ENCODE data around the gene KRTAP20-3.

The KRTAP20-3 gene

DNA sequence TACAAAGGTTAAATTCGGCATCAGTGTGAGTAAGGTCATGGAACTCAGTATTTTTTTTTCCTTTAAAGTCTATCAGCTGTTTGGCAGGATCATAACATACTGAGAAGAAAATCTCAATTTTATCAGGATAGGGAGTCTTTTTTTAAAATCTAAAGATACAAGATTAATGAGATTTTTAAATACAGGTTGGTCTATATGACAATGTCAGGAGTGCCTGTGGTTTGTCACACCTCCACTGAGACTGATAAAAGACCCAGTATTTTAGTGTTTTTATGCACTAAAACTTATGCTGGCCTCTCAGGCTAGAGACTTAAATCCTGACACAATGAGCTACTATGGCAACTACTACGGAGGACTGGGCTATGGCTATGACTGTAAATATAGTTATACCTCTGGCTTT is at the start of gene KRTAP20-3:
Gene KRTAP20-3, plus strand, starts transcription at position 301 of the 400 bp plus-strand sequence.
- no peak for DNase-seq

DNA sequence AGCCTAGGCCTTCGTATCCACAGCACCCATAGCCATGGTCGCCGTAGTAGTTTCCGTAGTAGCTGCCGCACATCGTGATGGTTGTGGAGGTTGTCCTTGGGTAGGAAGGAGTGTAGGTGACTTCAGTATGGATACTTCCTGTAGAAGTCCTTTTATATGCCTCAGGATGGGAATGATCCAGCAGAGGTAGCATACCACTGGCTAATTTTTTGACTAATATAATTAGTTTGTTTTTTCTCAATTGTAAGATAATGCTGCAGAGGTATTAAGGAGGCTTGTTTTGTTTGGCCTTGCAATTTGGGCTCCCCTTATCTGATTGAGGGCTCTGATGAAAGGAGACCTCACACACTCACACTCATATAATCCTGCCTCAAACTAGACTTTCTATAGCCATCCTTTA is 43.9 kb upstream of the KRTAP20-3 start, which contains the start of gene KRTAP6-2:
Gene KRTAP6-2, minus strand, starts transcription at position 101 of the 400 bp plus-strand sequence. Its CDS starts 28 bp downstream, at position 73.
- DNase-seq = no peak

DNA sequence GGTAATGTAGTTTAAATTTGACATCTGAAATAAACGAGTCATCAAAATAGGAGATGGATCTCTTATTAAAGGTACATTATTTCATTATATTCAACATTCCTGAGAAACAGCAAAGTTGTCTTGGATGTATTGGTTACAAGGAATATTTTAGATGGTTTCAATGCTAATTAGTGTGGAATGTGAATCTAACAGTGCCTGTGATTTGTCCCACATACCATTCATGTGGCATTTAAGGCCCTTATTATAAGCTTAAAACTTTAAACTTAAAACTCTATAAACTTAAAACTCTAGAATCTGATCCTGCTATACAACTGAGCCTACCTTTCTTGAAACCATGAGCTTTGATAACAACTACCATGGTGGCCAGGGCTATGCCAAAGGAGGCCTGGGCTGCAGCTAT is 41.9 kb upstream of the KRTAP20-3 start, which contains the start of gene KRTAP22-1:
Gene KRTAP22-1, plus strand, starts transcription at position 301 of the 400 bp plus-strand sequence.
- DNase-seq = no peak

DNA sequence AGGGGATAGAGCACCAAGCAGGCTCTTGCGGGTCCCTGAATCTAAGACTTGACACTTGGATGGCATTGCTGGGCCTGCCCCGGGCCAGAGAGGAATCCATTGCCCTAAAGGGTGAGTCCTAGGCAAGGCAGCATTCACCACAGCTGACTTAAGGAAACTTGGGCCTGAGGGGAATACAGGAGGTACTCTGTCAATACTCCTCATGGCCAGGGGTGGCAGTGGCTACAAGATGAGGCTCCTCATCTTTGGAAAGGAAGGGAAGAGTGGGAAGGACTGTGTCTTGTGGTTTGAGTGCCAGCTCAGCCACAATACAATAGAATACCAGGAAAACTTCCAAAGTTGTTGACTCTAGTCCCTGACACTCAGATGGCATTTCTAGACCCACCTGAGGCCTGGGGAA is 36.7 kb upstream of the KRTAP20-3 start:
- no peak for DNase-seq

DNA sequence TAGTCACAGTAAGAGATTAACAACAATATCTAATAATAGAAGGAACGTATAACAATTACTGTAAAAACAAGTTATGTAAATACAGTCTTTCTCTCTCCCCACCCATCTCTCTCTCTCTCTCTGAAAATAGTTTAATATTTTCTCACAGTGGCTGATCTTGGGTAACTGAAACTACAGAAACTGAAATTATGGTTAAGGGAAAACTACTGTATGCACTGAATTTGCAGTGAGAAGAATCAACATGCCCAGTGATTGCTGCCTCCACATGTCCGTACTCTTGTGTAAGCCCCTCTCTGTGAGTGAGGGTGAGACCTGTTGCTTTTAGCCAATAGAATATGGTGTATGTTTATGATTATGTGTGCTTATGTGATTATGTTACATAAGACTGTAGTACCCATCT is 30.5 kb upstream of the KRTAP20-3 start:
- no peak for DNase-seq

DNA sequence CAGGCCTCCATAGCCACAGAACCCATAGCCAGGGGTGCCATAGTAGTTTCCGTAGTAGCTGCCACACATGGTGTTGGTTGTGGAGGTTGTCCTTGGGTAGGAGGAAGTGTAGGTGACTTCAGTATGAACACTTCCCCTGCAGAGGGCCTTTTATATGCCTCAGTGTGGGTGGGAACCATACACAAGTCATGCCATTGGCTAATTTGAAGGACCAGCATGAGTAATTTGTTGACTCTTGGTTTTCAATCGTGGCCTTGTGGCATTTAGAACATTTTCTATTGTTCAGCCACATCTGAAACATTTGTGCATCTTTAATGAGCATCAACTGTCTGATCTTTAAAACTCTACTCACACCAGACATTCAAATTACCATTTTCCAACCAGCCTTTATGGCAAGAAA is 28.8 kb upstream of the KRTAP20-3 start, which contains the start of gene KRTAP6-1:
Gene KRTAP6-1, minus strand, starts transcription at position 95 of the 400 bp plus-strand sequence. Its CDS starts 26 bp downstream, at position 69.
- DNase-seq = no peak

DNA sequence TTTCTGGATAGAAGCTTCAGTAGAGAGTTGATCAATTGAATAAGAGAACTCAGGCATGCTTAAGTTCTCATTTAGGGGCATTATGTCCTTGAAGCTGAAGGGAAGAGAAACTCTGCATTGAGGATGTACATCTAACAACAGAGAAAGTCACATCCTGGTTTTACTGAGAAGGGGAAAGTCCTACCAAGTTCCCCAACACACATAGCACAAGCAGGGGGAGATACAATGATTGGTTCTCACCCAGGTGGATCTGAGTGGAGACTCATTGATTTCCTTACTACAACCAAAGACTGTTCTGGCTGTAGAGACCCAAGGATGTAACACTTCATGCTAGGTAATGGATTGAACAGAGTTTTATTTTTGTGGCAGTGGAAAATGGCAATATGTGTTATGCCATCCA is 27.5 kb upstream of the KRTAP20-3 start:
- no peak for DNase-seq

DNA sequence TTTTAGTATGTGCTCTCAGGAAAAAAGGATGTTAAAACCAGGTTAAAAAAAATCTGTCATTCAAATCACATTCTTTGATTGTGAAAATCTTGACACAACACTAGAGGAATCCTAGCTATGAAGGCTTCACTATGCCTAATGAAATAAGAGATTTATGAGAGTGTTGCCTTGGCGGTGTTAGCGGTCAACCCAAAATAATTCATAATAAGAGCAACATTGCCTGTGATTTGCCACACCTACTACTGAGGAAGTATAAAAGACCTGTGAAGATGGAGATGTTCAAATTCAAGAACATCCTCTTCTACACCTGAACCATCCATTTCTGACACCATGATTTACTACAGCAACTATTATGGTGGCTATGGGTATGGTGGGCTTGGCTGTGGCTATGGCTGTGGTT is 26.5 kb upstream of the KRTAP20-3 start, which contains the start of gene KRTAP20-1:
Gene KRTAP20-1, plus strand, starts transcription at position 301 of the 400 bp plus-strand sequence. Its CDS starts 30 bp downstream, at position 331.
- DNase-seq = no peak

DNA sequence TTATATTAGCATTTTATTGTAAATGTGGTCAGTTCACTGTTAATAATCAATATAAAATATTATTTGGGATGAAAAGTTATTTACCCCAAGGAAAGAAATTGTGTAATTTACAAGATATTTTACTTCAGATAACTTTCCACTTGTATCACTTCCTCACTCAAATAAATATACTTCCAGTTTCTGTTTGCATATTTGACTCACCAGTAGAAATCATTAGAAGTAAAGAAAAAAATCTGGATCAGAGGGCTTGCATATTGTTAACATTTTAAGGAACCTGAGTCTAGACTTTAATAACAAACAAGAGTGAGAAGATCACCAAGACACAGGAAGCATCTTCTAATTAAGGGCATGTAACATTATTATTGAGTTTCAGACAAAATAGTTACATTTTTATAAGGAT is 22.6 kb upstream of the KRTAP20-3 start:
- no peak for DNase-seq

DNA sequence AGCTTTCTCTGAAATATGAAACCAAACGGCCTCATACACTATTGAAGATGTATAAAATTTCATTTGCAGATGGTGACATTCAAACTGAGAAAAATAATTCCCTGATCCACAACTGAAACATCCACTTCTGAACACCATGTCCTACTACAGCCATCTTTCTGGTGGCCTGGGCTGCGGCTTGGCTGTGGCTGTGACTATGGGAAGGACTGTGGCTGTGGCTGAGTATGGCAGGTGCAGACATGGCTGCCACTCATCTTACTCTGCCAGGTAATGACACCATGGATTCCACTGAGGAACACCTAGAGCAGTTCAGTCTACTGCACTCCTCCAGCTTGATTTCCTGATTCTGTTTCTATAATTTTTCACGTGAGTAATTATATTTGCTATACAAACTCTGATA is 22.1 kb upstream of the KRTAP20-3 start, which contains the start of gene KRTAP20-4:
Gene KRTAP20-4, plus strand, starts transcription at position 106 of the 400 bp plus-strand sequence.
- DNase-seq = no peak

DNA sequence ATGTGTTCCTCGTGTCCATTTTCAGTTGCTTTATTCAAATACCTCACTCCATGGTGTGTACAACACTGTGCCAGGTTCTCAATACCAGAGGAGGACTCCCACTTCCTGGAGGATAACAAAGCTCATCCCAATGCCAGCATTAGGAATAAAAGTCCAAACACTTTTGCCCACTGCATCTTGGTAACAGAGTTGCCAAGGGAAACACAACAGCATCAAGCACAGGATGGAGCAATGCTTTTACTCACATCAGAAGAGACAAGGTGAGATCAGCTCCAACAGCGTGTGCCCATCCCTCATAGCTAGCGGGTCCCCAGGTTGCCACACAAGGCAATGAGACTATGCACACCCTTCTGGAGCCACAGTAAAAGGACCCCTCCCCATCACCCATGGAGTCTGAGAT is 19.3 kb upstream of the KRTAP20-3 start:
- no peak for DNase-seq

DNA sequence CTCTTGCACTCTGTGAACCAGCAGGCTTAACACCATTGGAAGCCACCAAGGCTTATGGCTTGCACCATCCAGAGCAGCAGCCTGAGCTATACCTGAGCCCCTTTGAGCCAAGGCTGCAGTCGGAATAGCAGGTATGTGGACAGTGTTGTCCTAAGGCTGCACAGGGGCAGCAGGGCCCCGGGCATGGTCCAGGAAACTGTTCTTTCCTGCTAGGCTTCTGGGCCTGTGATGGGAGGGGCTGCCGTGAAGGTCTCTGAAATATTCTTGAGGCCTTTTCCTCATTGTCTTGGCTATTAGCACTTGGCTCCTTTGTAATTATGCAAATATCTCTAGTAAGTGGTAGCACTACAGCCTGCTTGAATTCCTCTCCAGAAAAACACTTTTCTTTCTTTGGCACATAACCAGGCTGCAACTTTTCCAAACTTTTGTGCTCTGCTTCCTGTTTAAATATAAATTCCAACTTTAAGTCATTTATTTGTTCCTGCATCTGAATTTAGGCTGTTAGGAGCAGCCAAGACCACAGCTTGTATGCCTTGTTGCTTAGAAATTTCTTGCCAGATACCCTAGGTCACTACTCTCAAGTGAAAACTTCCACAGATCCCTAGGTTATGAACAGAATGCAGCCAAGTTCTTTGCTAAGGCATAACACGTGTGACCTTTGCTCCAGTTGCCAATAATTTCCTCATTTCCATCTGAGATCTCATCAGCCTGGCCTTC is 17.1 kb upstream of the KRTAP20-3 start:
- DNase-seq = no peak

DNA sequence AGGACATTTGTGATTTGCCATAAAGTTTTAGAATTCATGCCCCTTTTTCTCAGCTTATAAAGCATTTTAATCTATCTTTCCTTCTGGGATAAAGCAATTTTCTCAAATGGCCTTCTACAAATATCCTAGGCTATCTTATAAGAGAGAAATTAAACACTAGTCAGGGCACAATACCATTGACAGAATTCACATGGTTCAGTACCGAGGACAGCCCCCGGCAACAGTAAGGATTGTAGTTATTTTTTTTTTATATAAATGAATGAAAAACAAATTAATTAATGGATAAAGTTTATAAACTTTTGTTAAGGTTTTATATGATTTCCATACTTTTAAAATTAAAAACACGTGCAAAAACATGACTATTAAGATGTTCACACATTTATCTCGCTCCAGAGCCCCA is 14.6 kb upstream of the KRTAP20-3 start:
- DNase-seq = no peak

DNA sequence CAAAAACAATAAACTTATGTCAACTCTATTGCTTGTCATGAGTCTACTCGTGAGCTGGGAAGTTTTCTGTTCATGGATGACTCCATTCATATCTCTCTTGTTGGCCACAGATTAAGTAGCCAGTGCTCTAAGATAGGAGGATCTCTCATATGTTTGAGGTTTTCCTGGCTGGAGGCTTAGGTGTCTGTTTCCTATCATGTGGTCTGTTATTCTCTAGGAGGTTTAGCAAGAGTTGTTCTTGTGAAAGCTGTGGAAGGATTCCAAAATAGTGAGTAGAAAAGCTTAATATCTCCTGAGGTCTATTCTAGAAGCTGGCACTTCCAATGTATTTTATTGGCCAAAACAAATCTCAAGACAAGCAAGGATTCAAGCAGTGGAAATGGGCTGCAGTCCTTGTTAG is 13.5 kb upstream of the KRTAP20-3 start:
- DNase-seq = no peak

DNA sequence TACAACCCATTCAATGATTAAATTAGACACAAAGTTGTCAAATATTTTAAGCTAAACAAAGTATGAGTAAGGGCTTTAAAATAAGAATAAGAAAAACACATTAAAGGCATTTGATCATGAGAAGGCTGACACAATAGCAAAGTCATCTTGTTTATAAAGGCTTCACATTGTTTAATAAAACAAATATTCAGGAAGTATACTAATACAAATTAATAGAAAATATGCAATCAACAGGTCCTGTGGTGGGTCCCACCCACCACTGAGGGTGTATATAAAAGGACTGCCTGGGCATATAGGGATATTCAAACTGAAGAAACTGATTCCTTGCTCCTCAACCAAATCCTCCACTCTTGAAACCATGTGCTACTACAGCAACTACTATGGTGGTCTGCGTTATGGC is 7.8 kb upstream of the KRTAP20-3 start, which contains the start of gene KRTAP20-2:
Gene KRTAP20-2, plus strand, starts transcription at position 301 of the 400 bp plus-strand sequence. Its CDS starts 58 bp downstream, at position 359.
- DNase-seq = no peak

DNA sequence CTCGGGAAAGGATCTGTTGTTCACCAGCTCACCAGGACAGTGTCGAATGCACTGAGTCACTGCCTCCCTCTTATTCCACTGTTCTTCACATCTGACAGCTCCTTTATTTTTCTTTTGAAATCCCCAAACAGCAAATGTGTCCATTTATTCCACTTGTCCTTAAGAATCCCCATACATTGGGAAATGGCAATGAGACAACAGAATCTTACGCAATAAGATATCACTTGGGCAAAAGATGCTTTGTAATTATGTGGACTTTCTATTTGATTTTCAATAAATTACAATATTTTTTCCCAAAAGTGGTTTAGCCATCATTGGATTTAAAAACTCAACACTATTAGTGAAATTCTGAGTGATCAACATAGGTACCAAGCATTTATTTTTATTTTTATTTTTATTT is 4.0 kb upstream of the KRTAP20-3 start:
- no peak for DNase-seq

DNA sequence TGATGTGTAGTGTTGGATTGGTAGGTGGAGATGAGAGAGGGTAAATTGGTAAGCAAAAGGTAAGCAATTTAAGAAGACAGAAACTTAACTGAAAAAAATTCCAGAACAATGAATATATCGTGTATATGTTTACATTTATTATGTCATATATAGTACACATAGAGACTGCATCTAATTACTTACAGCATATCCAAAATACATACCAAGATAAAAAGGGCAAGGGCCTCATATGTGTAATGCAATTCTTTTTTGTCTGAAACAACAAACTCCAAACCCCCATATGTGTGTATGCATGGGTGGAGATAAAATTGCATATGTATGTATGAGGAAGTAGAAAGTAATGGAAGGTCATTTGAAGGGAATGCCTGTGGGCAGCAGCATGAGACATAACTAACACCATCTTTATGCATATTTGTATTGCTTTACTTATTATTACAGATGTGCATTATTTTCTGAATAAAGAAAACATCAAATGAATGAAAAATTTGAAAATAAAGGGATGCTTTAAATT is 4.3 kb downstream of the KRTAP20-3 start:
- DNase-seq = no peak

DNA sequence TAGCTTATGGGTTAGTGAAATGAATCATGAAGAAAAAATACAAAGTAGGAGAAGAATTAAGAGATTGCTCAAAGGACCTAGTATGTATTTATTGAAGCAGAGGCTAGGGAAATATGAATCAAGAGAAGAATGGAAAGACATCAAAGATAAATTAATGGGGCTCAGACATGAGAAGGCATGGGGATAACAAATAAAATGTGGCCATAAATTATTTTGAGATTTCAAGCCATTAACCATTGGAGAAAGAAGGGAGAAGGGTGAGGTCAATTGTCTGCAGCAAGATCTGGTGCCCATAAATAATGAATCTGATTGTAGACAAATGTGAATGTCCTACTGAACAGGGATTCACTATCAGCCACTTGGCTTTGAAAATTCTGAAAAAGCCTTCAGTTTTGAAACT is 10.2 kb downstream of the KRTAP20-3 start:
- DNase-seq = no peak

DNA sequence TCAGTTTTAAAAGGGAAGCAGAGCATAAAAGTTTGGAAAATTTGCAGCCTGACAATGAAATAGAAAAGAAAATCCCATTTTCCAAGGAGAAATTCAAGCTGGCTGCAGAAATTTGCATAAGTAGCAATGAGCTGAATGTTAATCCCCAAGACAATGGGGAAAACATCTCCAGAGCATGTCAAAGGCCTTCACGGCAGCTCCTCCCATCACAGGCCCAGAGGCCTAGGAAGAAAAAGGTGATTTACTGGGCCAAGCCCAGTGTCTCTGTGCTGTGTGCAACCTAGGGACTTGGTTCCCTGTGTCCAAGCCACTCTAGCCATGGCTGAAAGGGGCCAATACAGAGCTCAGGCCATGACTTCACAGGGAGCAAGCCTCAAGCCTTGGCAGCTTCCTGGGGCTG is 26.1 kb downstream of the KRTAP20-3 start:
- DNase-seq = no peak

DNA sequence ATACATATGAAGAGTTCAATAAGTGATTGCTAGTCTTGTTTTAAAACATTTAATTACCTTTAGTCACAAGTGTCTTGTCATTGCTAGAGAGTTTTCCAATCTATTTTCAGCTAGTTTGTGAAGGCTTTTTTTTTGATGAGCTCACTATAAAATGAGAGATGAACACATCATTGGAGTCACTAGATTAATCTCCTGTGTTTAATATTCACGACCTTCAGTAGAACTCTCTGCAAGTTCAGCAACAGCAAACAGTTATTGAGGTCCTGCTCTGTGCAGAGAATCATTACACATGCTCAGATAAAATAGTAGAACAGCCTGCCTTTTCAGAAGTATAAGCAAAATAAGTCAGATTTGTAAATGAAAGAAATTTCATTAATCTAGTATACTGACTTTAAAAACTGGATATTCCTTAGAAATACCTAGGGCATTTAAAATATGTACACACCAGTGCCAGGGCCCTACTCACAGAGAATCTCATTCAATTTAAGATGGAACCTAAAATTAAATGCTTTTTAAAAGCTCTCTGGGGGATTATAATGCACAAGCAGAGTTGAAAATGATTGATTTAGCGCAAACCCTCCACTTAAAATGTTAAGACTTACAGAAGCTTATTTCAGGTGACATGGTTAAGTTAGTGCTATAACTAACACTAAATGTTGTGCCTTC is 30.5 kb downstream of the KRTAP20-3 start:
- DNase-seq = no peak

DNA sequence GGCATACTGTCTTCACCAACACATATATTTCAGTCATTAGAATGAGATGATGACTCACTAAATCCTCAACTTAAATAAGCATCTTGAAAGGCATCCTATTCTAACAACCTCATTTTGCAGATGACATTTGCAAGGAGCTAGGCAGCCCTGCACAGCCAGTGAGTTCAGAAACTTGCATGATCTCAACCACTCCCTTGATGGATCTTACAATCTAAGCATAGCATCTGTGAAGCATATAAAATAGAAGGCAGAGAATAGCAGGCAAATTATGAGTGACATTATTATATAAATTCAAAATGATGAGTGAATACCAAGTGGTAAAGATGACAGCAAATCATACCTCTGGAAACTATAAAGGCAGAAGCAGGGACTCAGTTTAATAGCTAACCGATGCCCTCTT is 31.6 kb downstream of the KRTAP20-3 start:
- DNase-seq = no peak

DNA sequence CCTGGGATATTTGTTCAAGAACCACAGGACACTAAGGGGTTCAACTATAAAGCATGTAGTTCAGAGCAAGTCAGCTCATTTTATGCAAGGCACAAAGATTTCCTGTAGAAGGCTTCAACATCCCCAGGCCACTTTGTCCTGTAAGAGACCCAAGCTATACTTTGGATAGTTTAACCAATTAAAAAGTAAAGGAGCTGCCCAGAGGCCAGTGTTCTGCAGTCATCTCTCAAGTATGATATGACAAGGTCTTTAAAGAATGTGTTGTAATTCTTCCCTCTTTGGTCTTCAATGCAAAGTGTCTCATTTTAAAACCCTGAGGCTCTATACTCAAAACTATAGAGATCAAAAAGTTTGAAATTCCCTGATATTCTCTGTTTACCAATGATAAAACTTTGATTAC is 34.1 kb downstream of the KRTAP20-3 start:
- no peak for DNase-seq

DNA sequence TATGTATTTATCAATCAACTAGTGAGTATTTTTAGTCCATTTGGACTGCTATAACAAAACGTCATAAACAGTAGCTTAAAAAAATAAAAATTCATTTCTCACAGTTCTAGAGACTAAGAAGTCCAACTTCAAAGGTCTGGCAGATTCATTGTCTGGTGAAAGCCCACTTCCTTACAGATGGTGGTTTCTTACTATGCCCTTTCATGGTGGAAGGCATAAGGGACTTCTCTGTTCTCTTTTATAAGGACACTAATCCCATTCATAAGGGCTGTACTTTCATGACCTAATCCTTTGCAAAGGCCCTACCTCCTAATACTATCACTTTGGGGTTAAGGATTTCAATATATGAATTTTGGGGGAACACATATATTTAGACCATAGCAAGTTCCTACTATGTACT is 37.9 kb downstream of the KRTAP20-3 start:
- DNase-seq = no peak

DNA sequence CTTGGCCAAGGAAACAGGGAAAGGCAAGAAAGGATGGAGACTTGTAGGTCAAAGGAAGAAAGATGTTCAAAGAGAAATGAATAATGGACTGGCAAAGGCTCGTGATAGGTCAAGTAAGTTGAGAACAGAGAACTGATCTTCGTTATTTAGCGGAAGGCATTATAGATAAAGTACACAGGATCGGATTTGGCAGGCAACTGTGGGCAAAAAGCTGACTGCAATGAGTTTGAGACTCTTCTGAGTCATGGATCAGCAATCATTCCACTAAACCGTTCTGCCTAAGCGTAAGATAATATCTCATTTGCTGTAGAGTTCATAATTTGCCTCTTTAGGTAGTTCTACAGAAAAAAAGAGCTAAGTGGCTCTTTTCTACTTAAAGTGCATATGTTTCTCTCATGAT is 41.8 kb downstream of the KRTAP20-3 start:
- DNase-seq = no peak

Measured in NCI-H1694 (cell line).